Raji (cell line): ENCODE data around the gene GPR146.

Experiments
- POLR2A ChIP-seq: IDR thresholded peaks from 2 replicates; pipeline ENCODE4 v1.6.1; 2011; ENCODE audit warnings: low read depth, low read length, control low read depth; ENCODE audit not compliant: insufficient read depth

GPR146 gene

DNA sequence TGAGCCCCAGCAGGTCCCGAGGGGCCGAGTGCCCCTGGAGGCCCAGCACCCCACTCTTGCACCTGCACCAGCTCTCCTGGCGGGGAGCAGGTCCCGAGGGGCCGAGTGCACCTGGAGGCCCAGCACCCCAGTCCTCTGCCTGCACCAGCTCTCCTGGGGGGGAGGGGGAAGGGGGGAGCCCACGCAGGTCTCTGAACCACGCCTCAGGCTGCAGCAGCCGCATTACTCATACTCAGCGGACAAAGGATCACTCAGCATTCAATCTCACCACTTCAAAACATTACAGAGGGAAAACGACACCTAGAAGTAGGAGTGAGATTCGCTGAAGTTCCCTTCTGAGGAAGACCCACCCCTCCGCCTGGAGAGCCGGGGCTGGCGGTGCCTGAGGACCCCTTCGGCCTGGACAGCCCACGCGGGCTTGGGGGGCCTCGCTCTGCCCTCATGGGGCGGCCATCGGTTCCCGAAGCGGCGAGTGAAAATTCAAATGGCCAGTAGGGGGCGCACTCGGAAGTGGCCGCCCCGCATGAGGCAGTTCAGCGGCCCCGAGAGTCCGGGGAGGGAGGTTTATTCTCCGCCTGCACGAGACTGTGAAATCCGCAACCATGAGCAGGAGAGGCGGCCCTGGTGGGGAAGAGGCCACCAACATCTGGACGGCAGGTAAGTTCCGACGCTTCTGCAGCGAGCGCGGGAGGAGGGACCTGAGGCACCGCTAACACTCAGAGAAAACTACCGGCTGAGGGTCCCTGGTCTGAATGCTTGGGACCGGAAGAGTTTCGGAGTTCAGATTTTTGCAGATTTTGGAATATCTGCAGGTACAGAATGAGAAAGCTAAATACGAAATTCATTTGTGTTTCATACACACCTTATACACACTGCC is 42.5 kb downstream of the GPR146 start:
- TF ChIP-seq POLR2A: no peak

DNA sequence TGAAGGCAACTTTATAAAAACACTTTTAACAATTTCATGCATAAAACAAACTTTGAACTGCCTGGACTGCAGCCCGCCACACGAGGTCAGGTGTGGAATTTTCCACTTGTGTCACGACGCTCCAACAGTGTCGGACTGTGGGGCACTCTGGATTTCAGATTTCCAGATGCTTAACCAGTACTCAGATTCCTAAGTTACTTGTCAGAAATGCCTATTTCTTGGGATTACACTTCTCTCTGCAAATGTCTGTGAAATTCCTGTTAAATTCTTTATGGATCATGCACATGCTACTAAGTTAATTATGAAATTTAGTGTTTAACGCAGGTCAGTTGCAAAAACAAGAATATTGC is 43.1 kb downstream of the GPR146 start:
- no peak for TF ChIP-seq POLR2A

DNA sequence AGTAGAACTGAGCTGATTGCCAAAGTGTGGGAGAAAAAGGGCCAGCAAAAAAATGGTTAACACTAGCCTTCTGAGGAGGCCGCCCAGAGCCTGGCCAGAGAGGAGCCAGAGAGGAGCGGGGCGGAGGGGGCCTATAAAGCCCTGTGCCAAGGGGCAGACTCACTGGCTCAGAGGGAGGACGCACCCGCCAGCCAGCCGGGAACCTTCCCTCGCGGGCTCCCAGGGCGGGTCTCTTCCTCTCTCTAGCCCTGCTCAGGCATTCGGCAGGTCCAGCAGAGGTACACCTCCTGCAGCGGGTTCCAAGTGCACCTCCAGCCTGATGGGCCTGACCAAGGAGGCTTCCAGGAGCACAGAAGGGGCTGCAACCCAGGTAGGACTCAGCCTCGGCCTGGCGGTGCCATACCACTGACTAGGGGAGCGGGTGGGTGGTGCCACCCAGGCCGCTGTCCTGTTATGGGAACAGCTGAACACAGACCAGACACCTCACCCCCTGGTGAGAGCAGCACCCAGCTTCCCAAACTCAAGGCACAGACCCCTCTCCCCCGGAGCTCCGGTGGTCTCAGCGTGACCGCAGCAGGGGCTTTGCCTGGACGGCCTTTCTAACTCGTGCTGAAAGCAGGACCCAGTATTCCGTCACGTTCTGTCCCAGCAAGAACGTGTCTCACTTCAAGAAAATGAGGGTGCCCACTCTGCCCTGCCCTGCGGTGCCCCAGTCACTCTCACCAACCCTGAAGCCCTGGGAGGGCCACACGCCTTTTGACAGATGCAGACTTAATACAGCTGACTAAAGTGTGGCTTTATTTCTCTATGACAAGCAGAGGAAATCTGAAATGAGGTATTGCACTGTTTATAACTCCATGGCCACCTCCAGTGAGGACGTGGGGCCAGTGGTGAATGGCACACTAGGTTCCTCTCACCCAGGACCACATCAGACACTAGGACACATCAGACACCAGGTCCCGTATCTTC is 43.9 kb downstream of the GPR146 start, which contains the start of gene GPER1:
Gene GPER1 (plus strand): TSS at position 162 of the 969 bp plus-strand sequence. CDS start 3,616 bp downstream, outside the sequence.
- TF ChIP-seq POLR2A: no peak

DNA sequence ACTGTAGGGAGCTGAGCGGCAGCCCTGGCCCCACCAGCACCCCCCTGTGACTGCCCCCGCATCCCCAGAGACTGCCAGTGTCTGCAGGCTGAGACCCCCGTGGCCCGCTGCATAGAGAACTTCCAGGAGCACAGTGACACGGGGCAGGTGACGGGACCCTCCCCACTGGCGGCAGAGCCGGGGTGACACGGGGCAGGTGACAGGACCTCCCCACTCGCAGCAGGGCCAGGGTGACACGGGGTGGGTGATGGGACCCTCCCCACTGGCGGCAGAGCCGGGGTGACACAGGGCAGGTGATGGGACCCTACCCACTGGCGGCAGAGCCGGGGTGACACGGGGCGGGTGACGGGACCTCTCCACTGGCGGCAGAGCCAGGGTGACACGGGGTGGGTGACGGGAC is 45.9 kb downstream of the GPR146 start:
- no peak for TF ChIP-seq POLR2A

DNA sequence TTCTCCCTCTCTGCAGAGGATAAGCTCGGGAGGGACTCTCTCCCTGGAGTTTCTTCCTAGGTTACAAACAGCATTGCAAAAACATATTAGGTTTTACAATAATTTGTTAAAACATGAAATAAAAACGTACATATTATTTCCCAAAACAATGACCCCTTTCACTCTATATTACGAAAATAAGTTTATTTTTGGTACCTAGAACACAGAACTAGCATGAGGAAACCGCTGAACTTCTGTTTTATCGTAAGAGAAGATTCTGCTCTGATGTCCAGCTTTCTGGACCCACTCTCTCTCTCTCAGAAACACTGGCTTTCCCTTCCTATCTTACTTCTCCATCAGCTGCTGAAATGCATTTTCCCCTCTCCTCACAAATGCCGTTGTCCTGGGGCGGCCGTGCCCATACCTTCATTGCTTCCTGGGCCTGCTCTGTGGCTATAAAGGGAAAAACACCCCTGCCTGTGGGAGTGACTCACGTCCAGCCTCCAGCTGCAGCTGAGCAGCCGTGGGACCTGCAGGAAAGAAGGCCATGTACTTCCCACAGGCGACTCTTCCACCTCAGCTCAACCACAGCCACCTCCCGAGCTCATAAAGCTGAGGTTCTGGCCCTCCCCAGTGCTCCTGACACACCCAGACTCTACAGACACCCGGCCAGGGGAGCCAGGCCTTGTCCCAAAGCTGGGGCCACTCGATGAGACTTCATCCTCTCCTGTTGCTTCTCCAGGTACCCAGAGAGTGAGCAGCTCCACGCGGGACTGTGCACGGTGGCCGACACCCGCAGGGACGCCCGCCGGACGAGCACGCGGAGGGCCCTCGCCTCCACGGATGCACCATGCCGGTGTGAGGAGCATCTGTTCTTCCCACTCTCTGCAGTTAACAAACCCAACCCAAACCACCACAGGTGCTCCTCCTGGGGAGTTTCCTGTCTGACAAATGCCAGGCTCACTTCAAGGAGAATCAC is 46.6 kb downstream of the GPR146 start:
- no peak for TF ChIP-seq POLR2A

DNA sequence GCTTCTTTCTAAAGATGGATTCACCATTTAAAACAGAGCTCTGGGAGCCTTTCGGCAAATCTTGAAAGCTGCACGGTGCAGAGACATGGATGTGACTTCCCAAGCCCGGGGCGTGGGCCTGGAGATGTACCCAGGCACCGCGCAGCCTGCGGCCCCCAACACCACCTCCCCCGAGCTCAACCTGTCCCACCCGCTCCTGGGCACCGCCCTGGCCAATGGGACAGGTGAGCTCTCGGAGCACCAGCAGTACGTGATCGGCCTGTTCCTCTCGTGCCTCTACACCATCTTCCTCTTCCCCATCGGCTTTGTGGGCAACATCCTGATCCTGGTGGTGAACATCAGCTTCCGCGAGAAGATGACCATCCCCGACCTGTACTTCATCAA is 47.3 kb downstream of the GPR146 start:
- TF ChIP-seq POLR2A: no peak

DNA sequence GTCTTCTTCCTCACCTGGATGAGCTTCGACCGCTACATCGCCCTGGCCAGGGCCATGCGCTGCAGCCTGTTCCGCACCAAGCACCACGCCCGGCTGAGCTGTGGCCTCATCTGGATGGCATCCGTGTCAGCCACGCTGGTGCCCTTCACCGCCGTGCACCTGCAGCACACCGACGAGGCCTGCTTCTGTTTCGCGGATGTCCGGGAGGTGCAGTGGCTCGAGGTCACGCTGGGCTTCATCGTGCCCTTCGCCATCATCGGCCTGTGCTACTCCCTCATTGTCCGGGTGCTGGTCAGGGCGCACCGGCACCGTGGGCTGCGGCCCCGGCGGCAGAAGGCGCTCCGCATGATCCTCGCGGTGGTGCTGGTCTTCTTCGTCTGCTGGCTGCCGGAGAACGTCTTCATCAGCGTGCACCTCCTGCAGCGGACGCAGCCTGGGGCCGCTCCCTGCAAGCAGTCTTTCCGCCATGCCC is 47.9 kb downstream of the GPR146 start:
- no peak for TF ChIP-seq POLR2A

DNA sequence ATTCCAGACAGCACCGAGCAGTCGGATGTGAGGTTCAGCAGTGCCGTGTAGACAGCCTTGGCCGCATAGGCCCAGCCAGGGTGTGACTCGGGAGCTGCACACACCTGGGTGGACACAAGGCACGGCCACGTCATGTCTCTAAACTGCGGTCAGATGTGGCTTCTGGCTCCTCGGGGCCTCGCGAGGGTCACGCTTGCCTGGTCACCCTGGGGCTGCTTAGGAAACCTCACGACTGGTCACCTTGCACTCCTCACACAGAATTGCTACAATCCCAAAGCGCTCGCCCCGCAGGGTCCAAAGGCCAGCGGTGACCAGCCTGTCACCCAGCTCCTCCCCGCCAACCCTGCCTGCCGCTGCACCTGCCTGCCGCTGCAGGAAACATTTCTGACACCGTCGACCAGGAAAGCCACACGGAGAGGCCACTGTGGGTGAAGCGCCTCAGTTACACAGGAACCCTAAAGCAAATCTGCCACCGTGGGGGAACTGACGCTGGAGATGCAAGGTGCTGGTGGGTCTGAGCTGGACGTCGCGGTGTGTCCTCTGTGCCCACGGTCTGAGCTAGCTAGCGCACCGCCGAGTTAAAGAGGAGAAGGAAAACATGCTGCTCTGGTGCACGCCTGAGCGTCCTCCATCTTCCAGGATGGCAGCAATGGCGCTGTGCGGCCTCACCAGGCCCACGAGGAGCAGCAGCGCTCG is 48.6 kb downstream of the GPR146 start:
- no peak for TF ChIP-seq POLR2A

DNA sequence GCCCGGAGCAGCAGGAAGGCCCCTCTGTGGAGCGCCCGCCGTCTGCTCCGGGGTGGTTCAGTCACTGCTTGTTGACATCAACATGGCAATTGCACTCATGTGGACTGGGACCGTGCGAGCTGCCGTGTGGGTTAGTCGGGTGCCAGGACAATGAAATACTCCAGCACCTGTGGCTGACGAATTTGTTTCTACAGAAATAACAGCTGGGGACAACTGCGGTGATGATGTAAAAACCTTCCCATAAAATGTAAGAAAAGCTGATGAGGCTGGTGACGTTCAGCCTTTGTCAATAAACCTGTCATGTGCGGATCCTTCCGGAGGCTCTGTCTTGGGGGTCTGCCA is 49.1 kb downstream of the GPR146 start:
- TF ChIP-seq POLR2A: no peak

DNA sequence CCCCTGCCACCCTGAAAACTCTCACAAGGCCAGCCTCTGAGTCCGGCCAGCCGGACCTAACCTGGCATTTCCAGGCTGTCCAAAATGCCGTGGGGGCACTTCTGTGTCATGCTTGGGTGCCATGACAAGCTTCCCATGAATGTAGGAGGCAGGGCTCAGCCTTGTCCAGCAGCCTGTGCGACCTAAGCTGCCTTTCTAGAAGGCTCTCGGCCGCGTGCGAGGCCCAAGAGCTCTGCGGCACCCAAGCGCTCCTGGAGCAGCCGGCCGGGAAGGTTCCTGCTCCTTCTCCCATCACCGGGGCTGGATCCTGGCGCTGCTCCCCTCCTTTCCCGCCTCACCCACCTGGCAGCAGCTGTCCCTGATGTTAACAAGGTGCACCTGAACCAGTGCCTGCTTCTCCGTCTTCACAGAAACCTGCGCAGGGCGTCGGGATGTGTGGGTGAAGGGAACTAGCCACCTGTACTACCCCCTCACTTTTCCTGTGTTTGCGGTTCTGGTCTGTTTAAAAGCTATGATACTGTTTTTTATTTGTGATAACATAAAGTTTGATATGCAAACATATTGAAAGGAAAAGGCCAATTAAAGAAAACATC is 49.7 kb downstream of the GPR146 start:
- no peak for TF ChIP-seq POLR2A

DNA sequence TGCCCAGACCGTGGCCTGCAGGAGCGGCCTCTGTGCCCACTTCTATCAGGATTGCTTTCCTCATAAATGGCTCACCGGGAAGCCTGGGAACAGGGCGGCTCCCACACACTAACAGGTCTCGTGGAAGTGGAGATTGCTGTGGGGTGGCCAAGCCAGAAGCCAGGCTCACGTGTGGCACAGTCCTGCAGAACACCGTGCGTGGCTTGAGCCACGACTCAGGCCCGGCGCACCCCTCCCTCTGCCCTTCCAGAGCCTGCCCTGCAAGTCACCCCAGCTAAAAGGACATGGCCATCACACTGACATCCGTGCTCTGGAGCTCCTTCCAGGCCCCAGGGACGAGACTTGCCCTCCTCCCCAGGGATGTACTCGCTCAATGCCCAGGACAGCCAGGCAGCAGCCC is 50.5 kb downstream of the GPR146 start:
- TF ChIP-seq POLR2A: no peak

DNA sequence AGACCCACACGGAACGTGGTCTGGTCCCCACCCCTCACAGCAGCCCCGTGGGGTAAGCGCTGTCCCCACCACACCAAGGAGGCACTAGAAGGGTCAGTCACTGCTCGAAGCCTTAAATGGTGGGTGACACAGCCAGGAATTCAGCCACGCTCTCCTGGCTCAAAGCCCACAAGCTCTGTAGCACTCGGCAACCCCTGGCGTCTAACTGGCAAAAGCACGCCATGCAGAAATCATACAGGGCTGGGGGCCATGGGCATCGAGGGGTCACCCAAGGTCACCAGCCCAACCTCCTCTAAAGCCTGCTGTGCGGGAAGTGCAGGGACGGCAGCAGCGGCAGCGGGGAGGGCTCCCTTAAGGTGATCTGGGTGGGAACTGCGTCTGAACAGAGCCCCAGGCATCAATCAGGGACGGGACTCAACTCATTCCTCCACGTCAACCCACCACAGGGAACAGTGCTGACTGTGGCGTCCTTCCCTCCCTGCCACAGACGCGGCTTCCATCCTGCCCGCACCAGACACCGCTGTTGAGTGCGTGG is 51.3 kb downstream of the GPR146 start:
- no peak for TF ChIP-seq POLR2A
